ENCODE measurements around the gene ERP44.

ERP44 gene

DNA sequence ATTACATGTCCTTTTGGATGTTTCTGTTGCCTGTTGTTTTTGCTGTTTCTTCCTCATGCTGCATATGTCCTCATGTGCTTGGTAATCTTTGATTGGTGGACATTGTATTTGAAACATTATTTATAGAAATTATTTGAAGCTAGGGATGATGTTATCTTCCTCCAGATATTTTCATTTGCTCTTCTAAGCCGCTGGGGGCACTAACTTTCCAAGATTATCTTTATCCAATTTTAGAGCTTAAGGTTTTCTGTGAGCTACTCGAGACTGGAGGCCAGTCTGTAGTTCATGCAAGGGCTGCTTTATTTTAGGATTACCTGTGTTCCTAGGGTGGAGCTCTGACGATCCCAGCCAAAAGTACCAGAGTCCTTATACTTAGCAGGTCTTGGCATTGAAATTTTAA is 151.4 kb downstream of the ERP44 start:
- POLR2A ChIA-PET: interaction anchor here (0.6 kb wide), 1 partner anchor 323 kb away, joined by 3 read pairs; no protein-coding TSS in a partner anchor

DNA sequence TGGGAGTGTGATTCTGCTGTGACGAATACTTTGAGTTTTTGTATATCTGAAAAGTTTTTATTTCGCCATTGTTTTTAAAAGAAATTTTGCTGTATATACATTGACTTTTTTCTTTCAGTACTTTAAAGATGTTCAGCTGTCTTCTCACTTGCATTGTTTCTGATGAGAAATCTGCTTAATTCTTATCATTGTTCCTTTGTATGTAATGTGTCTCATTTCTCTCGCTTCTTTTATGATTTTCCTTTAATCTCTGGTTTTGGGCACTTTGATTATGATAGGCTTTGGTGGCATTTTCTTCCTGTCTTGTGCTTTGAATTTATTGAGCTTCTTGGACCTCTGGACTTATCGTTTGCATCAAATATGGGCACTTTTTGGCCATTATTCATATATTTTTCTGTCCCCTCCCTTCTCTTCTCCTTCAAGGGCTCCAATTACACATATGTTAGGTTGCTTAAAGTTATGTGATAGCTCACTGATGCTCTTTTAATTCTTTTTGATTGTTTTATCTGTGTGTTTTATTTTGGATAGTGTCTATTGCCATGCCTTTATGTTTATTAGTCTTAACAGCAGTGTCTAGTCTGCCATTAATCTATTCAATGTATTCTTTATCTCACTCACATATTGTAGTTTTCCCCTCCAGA is 161.7 kb downstream of the ERP44 start:
- CTCF ChIA-PET: interaction anchor here (0.6 kb wide), 1 partner anchor 12 kb away, joined by 3 read pairs; no protein-coding TSS in a partner anchor

More for the DNA sequence above, 151.4 kb downstream of the ERP44 start:
- no peak for DNase-seq
- H3K36me3 ChIP-seq (ENCODE audit: control insufficient read depth in 4 of 4, insufficient read depth in 4 of 4, low read length in 3 of 4): peaks cover 8 to 17% (median 11%) of the 10 kb centered on the region in 4 experiments
- H3K9me3 ChIP-seq (ENCODE audit: control extremely low read depth in 1 of 5, control insufficient read depth in 4 of 5, insufficient read depth in 2 of 5, low read depth in 1 of 5, low read length in 4 of 5): peaks cover 0 to 6% (median under 1%) of the 10 kb centered on the region in 5 experiments
- peaks cover 0 to 2% (median 0%) of the 10 kb centered on the region in 4 experiments for H3K4me1 ChIP-seq (ENCODE audit: control extremely low read depth in 1 of 4, control insufficient read depth in 4 of 4, insufficient read depth in 4 of 4, low read length in 3 of 4)
- CTCF ChIA-PET: interaction anchor here (1.1 kb wide), 1 partner anchor 14 kb away, joined by 3 read pairs; no protein-coding TSS in a partner anchor
- H3K4me3 ChIP-seq (ENCODE audit: control insufficient read depth in 1 of 7, extremely low read depth in 1 of 7, insufficient read depth in 4 of 7, low read depth in 2 of 7, low read length in 6 of 7): no peak overlapping the region
- no peaks in the 10 kb centered on the region for H3K27me3 ChIP-seq (replicated peaks in 2 of 5; ENCODE audit: control insufficient read depth in 4 of 5, insufficient read depth in 5 of 5, low read length in 4 of 5)
- 100% methylated on average over 2 of the region's 3 CpGs for WGBS (ENCODE audit: insufficient coverage)
- H3K27ac ChIP-seq (ENCODE audit: insufficient read depth in 1 of 2, low read depth in 1 of 2, low read length in 2 of 2, poor library complexity in 1 of 2, severe bottlenecking in 2 of 2): no peak overlapping the region

DNA sequence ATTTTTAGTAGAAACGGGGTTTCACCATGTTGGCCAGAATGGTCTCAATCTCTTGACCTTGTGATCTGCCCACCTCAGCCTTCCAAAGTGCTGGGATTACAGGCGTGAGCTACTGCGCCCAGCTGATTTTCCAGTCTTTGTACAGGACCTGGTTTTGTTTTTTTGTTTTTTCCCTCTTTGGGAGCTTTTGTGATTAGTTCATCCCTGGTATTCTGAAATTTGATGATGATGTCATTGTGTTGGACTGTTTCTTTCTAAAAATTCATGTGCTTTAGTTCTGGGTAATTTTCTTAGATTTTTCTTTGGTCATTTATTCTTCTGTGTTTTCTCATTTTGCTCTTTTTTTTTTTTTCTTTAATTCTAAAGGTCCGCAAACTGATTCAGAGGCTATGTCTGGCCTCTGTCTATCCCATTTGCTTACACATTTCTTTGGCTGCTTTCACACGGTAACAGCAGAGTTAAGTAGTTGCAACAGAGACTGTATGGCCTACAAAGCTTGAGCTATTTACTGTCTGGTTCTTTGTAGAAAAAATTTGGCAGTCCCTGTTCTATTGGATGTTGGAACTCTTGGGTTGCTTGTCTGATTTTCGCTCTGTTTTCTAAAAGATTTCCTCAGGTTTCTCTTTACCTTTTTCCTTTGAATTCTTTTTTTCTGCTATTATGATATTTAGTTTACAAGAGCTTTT is 167.5 kb downstream of the ERP44 start:
- Histone ChIP-seq H3K9me3 (ENCODE audit: control extremely low read depth in 1 of 5, control insufficient read depth in 4 of 5, insufficient read depth in 2 of 5, low read depth in 1 of 5, low read length in 4 of 5) (peaks cover 0 to 5% (median 4%) of the 10 kb centered on the region in 5 experiments), H3K27me3 (replicated peaks in 2 of 5; ENCODE audit: control insufficient read depth in 4 of 5, insufficient read depth in 5 of 5, low read length in 4 of 5) (no peaks in the 10 kb centered on the region), H3K27ac (ENCODE audit: insufficient read depth in 1 of 2, low read depth in 1 of 2, low read length in 2 of 2, poor library complexity in 1 of 2, severe bottlenecking in 2 of 2) (no peak overlapping the region), H3K4me3 (ENCODE audit: control insufficient read depth in 1 of 7, extremely low read depth in 1 of 7, insufficient read depth in 4 of 7, low read depth in 2 of 7, low read length in 6 of 7) (no peak overlapping the region), H3K4me1 (ENCODE audit: control extremely low read depth in 1 of 4, control insufficient read depth in 4 of 4, insufficient read depth in 4 of 4, low read length in 3 of 4) (no peaks in the 10 kb centered on the region), H3K36me3 (ENCODE audit: control insufficient read depth in 4 of 4, insufficient read depth in 4 of 4, low read length in 3 of 4) (peaks cover 3 to 23% (median 8%) of the 10 kb centered on the region in 4 experiments)
- WGBS (ENCODE audit: insufficient coverage): 100% methylated on average over 3 of the region's 6 CpGs
- ChIA-PET POLR2A (no interaction called here), CTCF (interaction anchor here (1.4 to 1.7 kb wide), 2 partner anchors 13 to 16 kb away, joined by 3 to 7 read pairs; no protein-coding TSS in a partner anchor)
- no peak for DNase-seq

More for the DNA sequence above, 161.7 kb downstream of the ERP44 start:
- no peaks in the 10 kb centered on the region for H3K27me3 ChIP-seq (replicated peaks in 2 of 5; ENCODE audit: control insufficient read depth in 4 of 5, insufficient read depth in 5 of 5, low read length in 4 of 5)
- H3K36me3 ChIP-seq (ENCODE audit: control insufficient read depth in 4 of 4, insufficient read depth in 4 of 4, low read length in 3 of 4): peaks cover 0 to 19% (median 3%) of the 10 kb centered on the region in 4 experiments
- H3K27ac ChIP-seq (ENCODE audit: insufficient read depth in 1 of 2, low read depth in 1 of 2, low read length in 2 of 2, poor library complexity in 1 of 2, severe bottlenecking in 2 of 2): no peak overlapping the region
- H3K4me1 ChIP-seq (ENCODE audit: control extremely low read depth in 1 of 4, control insufficient read depth in 4 of 4, insufficient read depth in 4 of 4, low read length in 3 of 4): no peaks in the 10 kb centered on the region
- WGBS (ENCODE audit: insufficient coverage): 100% methylated on average over 1 of the region's 4 CpGs
- no peak overlapping the region for H3K4me3 ChIP-seq (ENCODE audit: control insufficient read depth in 1 of 7, extremely low read depth in 1 of 7, insufficient read depth in 4 of 7, low read depth in 2 of 7, low read length in 6 of 7)
- DNase-seq: no peak
- POLR2A ChIA-PET: no interaction called here
- H3K9me3 ChIP-seq (ENCODE audit: control extremely low read depth in 1 of 5, control insufficient read depth in 4 of 5, insufficient read depth in 2 of 5, low read depth in 1 of 5, low read length in 4 of 5): peaks cover 0 to 12% (median 2%) of the 10 kb centered on the region in 5 experiments

DNA sequence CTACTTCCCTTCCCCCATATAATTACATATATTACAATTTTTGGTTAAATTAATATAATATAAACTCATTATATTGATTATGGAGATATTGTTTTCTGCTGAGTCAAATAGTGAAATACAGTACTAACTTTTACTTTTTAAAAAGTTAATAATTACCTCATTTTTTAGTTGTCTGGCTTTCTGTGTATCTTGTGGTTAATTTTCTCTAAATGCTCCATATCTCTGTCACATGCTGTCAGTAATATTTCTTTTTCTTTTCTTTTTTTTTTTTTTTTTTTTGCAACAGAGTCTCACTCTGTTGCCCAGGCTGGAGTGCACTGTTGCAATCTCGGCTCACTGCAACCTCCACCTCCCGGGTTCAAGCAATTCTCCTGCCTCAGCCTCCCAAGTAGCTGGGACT is 169.1 kb downstream of the ERP44 start:
- Histone ChIP-seq H3K4me3 (ENCODE audit: control insufficient read depth in 1 of 7, extremely low read depth in 1 of 7, insufficient read depth in 4 of 7, low read depth in 2 of 7, low read length in 6 of 7) (no peak overlapping the region), H3K4me1 (ENCODE audit: control extremely low read depth in 1 of 4, control insufficient read depth in 4 of 4, insufficient read depth in 4 of 4, low read length in 3 of 4) (no peaks in the 10 kb centered on the region), H3K9me3 (ENCODE audit: control extremely low read depth in 1 of 5, control insufficient read depth in 4 of 5, insufficient read depth in 2 of 5, low read depth in 1 of 5, low read length in 4 of 5) (peaks cover 0 to 13% (median 4%) of the 10 kb centered on the region in 5 experiments), H3K36me3 (ENCODE audit: control insufficient read depth in 4 of 4, insufficient read depth in 4 of 4, low read length in 3 of 4) (peaks cover 3 to 23% (median 9%) of the 10 kb centered on the region in 4 experiments), H3K27ac (ENCODE audit: insufficient read depth in 1 of 2, low read depth in 1 of 2, low read length in 2 of 2, poor library complexity in 1 of 2, severe bottlenecking in 2 of 2) (no peak overlapping the region), H3K27me3 (replicated peaks in 2 of 5; ENCODE audit: control insufficient read depth in 4 of 5, insufficient read depth in 5 of 5, low read length in 4 of 5) (no peaks in the 10 kb centered on the region)
- no CpG with 5 or more reads among the region's 2 CpGs for WGBS (ENCODE audit: insufficient coverage)
- CTCF ChIA-PET: interaction anchor here (0.6 to 1.7 kb wide), 2 partner anchors 14 to 1506 kb away, joined by 4 to 7 read pairs; partner anchors contain the start of gene ALDOB
- no peak for DNase-seq
- POLR2A ChIA-PET: no interaction called here
